Activated CD8-positive, alpha-beta T cell treated with anti-CD3 and anti-CD28 coated beads, Interleukin-2, amount 10 ng/mL, durations not matched to agents 7 days and 5 days (primary cell): Measurements from ENCODE around the gene ERCC2. TPM values are rescaled to one million over a fixed set of nuclear protein-coding genes. Genes with fewer than 3 reads are reported as not detected.
"Not testable (repeated sequence)": the region's sequence is repeated elsewhere in the genome, so short reads cannot be mapped to it uniquely, and the experiment has no call there.

ENCODE experiments used
- ATAC-seq: fragments of 150-1000 bp; cut with Tn5 transposase; one replicate; pipeline ENCODE4 v1.10.0; 2021; ENCODE audit warnings: moderate library complexity
- CTCF ChIA-PET: fragments of 350-600 bp; sonication (Branson Sonifier 250); formaldehyde crosslinking; loops from one replicate; lab custom pipeline; 2021; ENCODE audit warnings: antibody characterized with exemption; lab: Charles Lee
- POLR2A ChIA-PET: fragments of 350-600 bp; sonication (Branson Sonifier 250); formaldehyde crosslinking; loops from one replicate; lab custom pipeline; 2021; ENCODE audit warnings: antibody characterized with exemption; lab: Charles Lee
- DNase-seq: peaks from one replicate; pipeline ENCODE4 v3.0.0-alpha.2; 2020
- H3K27ac Mint-ChIP-seq: one replicate; pipeline ENCODE4 v1.8.0; 2021; ENCODE audit warnings: mild to moderate bottlenecking, mixed read lengths
- H3K27me3 Mint-ChIP-seq: one replicate; pipeline ENCODE4 v1.8.0; 2021; ENCODE audit warnings: low read depth, mixed read lengths
- H3K36me3 Mint-ChIP-seq: one replicate; pipeline ENCODE4 v1.8.0; 2021; ENCODE audit warnings: low read depth, mixed read lengths
- H3K4me1 Mint-ChIP-seq: one replicate; pipeline ENCODE4 v1.8.0; 2021; ENCODE audit warnings: low read depth, mixed read lengths
- H3K4me3 Mint-ChIP-seq: one replicate; pipeline ENCODE4 v1.8.0; 2021; ENCODE audit warnings: mild to moderate bottlenecking, mixed read lengths
- H3K9me3 Mint-ChIP-seq: one replicate; pipeline ENCODE4 v1.8.0; 2022; ENCODE audit warnings: mixed read lengths; ENCODE audit not compliant: insufficient read depth
- total RNA-seq, 2 experiments: library from RNA; stranded (reverse); gene quantifications; one replicate each; pipeline ENCODE4 v1.2.3, GENCODE V29; 2021

Gene ERCC2
- total RNA-seq, 2 experiments from 2014 or later, result 23.7 to 24.4 TPM

DNA sequence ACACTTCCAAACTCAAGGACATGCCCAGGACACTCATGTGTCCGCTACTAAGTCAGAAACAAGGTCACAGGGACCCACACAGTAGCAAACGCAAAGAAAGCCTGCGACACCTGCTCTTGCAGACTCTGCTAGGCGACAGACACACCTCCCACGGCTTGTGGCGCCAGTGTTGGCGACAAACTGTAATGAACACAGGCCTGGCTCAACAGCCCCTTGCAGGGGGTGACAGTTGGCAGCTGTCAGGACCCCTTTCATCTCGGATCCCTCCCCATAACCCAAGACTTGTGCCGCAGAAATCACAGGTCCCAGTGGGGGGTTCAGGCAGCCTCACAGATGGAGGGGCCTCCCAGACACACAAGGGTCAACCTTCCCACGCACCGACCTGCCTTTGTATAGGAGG is 48.1 kb downstream of the ERCC2 start:
- H3K27me3 Mint-ChIP-seq, result peaks cover 18% of the 10 kb centered on the region
- DNase-seq (no peak), ATAC-seq (no peak)
- no peak overlapping the region for H3K27ac Mint-ChIP-seq
- H3K9me3 Mint-ChIP-seq, result no peaks in the 10 kb centered on the region
- peaks cover 3% of the 10 kb centered on the region for H3K4me1 Mint-ChIP-seq
- H3K4me3 Mint-ChIP-seq, result no peak overlapping the region
- ChIA-PET CTCF (no interaction called here), POLR2A (no interaction called here)
- H3K36me3 Mint-ChIP-seq, result no peaks in the 10 kb centered on the region

DNA sequence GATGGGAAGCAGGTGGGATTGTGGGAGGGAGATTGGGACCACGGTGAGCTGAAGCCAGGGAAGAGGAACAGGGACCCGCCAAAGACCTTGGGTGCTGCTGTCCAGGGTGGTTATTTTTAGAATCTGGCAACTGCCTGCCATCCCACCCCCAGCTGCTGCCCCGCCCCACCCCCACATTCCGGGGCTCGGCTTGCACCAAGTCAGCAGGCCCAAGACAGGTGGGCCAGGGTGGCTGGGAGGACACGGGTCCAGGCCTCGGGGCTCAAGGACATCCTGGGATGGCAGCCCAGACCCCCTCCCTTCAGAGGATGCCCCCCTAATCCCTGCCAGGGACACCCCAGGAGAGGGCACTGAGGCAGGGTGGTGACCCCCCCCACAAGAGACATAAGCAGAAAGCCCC is 48.5 kb downstream of the ERCC2 start:
- Mint-ChIP-seq H3K27ac (no peak overlapping the region), H3K36me3 (no peaks in the 10 kb centered on the region), H3K9me3 (no peaks in the 10 kb centered on the region), H3K27me3 (peaks cover 18% of the 10 kb centered on the region), H3K4me1 (peaks cover 3% of the 10 kb centered on the region), H3K4me3 (no peak overlapping the region)
- ChIA-PET POLR2A (no interaction called here), CTCF (no interaction called here)
- no peak for DNase-seq
- no peak for ATAC-seq

DNA sequence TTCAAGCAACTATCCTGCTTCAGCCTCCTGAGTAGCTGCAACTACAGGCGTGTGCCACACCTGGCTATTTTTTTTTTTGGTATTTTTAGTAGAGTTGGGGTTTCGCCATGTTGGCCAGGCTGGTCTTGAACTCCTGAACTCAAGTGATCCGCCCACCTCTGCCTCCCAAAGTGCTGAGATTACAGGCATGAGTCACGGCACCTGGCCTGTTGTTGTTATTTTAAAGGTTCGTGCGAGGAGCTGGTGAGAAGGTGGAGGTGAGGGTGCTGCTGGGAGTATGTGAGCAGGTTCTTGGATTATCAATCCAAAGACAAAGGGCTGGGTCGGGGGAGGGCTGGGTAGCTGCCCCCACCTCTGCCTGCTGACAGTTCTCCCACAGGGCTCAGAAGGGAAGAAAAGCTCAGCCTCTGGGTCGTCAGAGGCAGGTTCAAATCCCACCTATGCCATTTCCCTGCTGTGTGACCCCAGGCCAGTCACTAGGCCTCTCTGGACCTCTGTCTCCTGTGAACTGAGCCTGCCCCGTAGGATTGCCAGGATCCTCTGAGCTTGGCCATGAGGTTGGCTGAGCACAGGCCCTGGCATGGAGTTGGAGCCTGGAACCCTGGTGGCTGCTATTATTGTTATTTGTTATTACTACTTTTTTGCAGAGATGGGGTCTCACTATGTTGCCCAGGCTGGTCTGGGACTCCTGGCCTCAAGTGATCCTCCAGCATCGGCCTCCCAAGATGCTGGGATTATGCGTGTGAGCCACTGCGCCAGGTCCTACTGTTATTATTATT is 49.2 kb downstream of the ERCC2 start:
- peaks cover 20% of the 10 kb centered on the region for H3K27me3 Mint-ChIP-seq
- no peak overlapping the region for H3K4me3 Mint-ChIP-seq
- H3K9me3 Mint-ChIP-seq, result no peaks in the 10 kb centered on the region
- ChIA-PET CTCF (no interaction called here), POLR2A (no interaction called here)
- DNase-seq, result no peak
- no peak for ATAC-seq
- peaks cover under 1% of the 10 kb centered on the region for H3K4me1 Mint-ChIP-seq
- no peaks in the 10 kb centered on the region for H3K36me3 Mint-ChIP-seq
- H3K27ac Mint-ChIP-seq, result no peak overlapping the region

DNA sequence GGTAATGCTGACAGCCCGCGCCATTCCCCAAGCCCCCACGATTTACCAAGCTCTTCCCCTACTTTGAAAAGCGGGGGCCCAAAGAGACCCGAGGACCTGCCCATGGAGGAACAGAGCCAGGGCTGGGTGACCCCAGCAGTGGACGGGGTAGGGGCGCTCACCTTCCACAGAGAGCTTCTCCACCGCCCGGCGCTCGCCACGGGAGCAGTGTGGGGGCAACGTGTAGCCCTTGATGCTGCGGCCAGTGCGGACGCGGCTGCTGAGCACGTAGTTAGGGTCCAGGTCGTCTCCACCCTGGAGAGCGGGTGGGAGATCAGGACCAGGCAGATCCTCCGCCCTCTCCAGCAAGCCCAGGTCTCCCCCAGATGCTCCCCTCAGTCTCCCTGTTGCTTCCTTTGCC is 55.1 kb downstream of the ERCC2 start:
- peaks cover 19% of the 10 kb centered on the region for H3K27me3 Mint-ChIP-seq
- POLR2A ChIA-PET, result no interaction called here
- no peaks in the 10 kb centered on the region for H3K9me3 Mint-ChIP-seq
- CTCF ChIA-PET, result no interaction called here
- no peaks in the 10 kb centered on the region for H3K36me3 Mint-ChIP-seq
- no peak overlapping the region for H3K27ac Mint-ChIP-seq
- H3K4me1 Mint-ChIP-seq, result peaks cover 2% of the 10 kb centered on the region
- DNase-seq (no peak), ATAC-seq (no peak)
- H3K4me3 Mint-ChIP-seq, result no peak overlapping the region

DNA sequence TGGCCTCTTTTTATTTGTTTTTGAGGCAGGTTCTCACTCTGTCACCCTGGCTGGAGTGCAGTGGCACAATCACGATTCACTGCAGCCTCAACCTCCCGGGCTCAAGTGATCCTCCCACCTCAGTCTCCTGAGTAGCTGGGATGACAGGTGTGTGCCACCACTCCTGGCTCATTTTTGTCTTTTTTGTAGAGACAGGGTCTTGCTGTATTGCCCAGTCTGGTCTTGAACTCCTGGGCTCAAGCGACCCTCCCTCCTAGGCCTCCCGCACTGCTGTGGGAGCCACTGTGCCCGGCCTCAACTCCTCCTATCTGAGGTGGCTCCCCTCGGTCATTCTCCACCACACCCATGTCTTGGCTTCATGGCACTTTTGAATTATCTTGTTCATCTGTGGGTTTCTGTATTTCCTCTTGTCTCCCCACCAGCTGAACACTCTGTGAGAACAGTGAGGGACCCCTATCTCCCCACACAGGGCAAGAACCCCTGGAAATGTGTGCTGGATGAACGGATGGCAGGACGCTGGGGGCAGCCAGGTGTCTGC is 55.6 kb downstream of the ERCC2 start:
- ChIA-PET CTCF (no interaction called here), POLR2A (no interaction called here)
- H3K27ac Mint-ChIP-seq, result no peak overlapping the region
- H3K4me3 Mint-ChIP-seq, result no peak overlapping the region
- H3K4me1 Mint-ChIP-seq, result peaks cover 2% of the 10 kb centered on the region
- H3K9me3 Mint-ChIP-seq, result no peaks in the 10 kb centered on the region
- peaks cover 19% of the 10 kb centered on the region for H3K27me3 Mint-ChIP-seq
- ATAC-seq (no peak), DNase-seq (no peak)
- H3K36me3 Mint-ChIP-seq, result no peaks in the 10 kb centered on the region

DNA sequence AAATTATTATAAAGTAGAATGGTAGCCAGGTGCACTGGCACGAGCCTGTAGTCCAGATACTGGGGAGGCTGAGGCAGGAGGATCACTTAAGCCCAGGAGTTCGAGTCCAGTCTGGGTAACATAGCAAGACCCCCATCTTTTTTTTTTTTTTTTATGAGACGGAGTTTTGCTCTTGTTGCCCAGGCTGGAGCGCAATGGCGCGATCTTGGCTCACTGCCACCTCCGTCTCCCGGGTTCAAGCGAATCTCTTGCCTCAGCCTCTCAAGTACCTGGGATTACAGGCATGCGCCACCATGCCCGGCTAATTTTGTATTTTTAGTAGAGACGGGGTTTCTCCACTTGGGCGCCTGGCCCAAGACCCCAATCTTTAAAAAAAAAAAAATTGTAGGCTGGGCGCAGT is 58.1 kb downstream of the ERCC2 start:
- H3K9me3 Mint-ChIP-seq, H3K36me3 Mint-ChIP-seq, CTCF ChIA-PET, H3K4me3 Mint-ChIP-seq, H3K4me1 Mint-ChIP-seq, H3K27ac Mint-ChIP-seq, DNase-seq, POLR2A ChIA-PET, ATAC-seq: not testable (repeated sequence)
- peaks cover 13% of the 10 kb centered on the region for H3K27me3 Mint-ChIP-seq

DNA sequence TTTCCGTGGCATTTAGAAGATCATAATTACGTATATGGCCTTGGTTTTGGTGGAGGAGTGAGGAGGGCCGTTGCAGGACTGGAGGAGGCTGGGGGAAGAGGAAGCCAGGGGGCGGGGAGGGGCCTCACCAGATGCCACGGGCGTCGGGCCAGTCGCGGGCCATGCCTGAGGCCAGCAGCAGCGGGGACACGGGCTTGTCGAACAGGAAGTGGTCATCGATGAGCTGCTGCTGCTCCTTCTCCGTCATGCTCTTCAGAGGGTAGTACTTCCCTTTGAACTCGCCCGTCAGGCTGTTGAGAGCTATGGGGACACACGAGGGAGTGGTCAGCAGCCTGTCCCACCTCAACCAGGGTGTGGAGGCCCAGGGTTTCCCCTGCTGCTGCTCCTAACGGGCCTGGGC is 58.8 kb downstream of the ERCC2 start:
- Mint-ChIP-seq H3K4me3 (no peak overlapping the region), H3K27me3 (peaks cover 13% of the 10 kb centered on the region), H3K27ac (no peak overlapping the region), H3K4me1 (peaks cover 2% of the 10 kb centered on the region), H3K9me3 (no peaks in the 10 kb centered on the region), H3K36me3 (no peaks in the 10 kb centered on the region)
- no peak for ATAC-seq
- ChIA-PET CTCF (no interaction called here), POLR2A (no interaction called here)
- DNase-seq, result no peak

DNA sequence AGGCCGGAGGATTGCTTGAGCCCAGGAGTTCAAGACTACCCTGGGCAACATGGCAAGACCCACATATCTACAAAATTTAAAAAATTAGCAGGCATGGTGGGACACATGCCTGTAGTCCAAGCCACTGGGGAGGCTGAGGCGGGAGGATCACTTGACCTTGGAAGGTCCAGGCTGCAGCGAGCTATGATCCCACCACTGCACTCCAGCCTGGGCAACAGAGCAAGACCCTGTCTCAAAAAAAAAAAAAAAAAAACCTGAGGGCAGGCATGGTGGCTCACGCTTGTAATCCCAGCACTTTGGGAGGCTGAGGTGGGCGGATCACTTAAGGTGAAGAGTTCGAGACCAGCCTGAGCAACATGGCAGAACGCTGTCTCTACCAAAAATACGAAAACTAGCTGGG is 61.1 kb downstream of the ERCC2 start:
- DNase-seq, CTCF ChIA-PET, ATAC-seq, POLR2A ChIA-PET, H3K4me1 Mint-ChIP-seq, H3K27me3 Mint-ChIP-seq, H3K27ac Mint-ChIP-seq, H3K36me3 Mint-ChIP-seq, H3K9me3 Mint-ChIP-seq, H3K4me3 Mint-ChIP-seq: not testable (repeated sequence)

DNA sequence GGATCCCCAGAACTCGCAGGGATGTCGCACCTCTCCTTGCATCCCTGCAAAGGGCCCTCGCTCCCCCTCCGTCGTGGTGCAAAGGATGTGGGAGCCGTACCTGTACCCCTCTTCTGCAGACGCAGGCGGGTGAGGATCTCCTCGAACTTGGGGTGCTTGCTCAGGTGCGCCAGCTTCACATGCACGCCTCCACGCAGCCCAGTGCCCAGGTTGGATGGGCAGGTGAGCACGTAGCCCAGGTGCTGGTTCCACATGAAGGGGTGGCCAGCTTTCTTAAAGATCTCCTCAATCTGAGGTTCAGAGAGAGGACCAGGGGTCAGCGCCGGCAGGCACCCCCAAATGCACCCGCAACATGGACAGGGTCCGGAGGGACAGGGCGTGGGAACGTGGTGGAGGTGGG is 63.0 kb downstream of the ERCC2 start:
- ATAC-seq (no peak), DNase-seq (no peak)
- H3K27me3 Mint-ChIP-seq, result no peaks in the 10 kb centered on the region
- H3K4me3 Mint-ChIP-seq, result no peak overlapping the region
- peaks cover 2% of the 10 kb centered on the region for H3K4me1 Mint-ChIP-seq
- no peaks in the 10 kb centered on the region for H3K36me3 Mint-ChIP-seq
- no peak overlapping the region for H3K27ac Mint-ChIP-seq
- CTCF ChIA-PET, result no interaction called here
- POLR2A ChIA-PET, result no interaction called here
- no peaks in the 10 kb centered on the region for H3K9me3 Mint-ChIP-seq

DNA sequence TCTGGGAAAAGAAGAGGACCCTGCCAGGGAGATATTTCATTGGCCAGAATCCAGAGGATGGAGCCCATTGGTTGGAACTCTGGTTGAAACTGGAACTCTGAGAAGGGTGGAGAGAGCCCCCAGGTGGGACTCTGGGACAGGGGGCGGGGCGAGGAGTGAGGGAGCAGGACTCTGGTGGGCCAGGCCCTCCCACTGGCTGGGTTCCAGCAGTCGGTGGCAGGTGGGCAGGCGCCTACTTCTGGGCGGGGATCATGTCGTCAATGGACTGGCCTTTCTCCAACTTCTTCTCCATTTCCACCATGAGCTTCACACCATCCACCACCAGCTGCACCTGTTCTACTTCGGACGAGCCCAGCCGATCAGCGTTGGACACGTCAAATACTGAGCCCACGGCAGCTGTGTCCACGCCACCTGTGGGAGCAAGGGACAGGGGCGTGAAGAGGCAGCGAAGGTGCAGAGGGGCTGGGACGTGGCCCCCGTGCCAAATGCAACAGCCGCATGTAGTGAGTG is 63.8 kb downstream of the ERCC2 start:
- H3K9me3 Mint-ChIP-seq, result no peaks in the 10 kb centered on the region
- no peak overlapping the region for H3K27ac Mint-ChIP-seq
- H3K4me3 Mint-ChIP-seq, result no peak overlapping the region
- H3K36me3 Mint-ChIP-seq, result no peaks in the 10 kb centered on the region
- ATAC-seq, result no peak
- ChIA-PET POLR2A (no interaction called here), CTCF (no interaction called here)
- peaks cover 2% of the 10 kb centered on the region for H3K4me1 Mint-ChIP-seq
- H3K27me3 Mint-ChIP-seq, result no peaks in the 10 kb centered on the region
- DNase-seq, result no peak

DNA sequence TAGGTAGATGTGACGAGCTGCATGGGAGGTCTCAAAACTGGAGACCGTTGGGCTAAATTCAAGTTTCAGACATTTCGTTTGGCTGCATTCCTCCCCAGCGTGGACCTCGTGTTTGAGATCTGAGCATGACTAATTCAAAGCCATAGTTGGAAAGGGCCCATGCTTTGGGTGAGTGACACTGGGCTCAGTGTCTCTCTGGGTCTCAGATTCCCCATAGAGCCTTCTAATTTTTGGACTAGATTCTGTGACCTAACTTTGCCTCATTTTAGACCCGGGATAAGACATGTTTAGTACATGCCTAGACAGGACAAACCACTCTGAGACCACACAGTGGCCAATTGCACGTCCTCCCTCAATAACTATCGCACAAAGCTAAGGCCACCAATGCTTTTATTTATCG is 64.3 kb downstream of the ERCC2 start:
- H3K27me3 Mint-ChIP-seq, result no peaks in the 10 kb centered on the region
- no peak overlapping the region for H3K4me3 Mint-ChIP-seq
- H3K4me1 Mint-ChIP-seq, result no peaks in the 10 kb centered on the region
- H3K36me3 Mint-ChIP-seq, result no peaks in the 10 kb centered on the region
- ChIA-PET CTCF (no interaction called here), POLR2A (no interaction called here)
- H3K27ac Mint-ChIP-seq, result no peak overlapping the region
- ATAC-seq, result no peak
- no peak for DNase-seq
- H3K9me3 Mint-ChIP-seq, result no peaks in the 10 kb centered on the region

DNA sequence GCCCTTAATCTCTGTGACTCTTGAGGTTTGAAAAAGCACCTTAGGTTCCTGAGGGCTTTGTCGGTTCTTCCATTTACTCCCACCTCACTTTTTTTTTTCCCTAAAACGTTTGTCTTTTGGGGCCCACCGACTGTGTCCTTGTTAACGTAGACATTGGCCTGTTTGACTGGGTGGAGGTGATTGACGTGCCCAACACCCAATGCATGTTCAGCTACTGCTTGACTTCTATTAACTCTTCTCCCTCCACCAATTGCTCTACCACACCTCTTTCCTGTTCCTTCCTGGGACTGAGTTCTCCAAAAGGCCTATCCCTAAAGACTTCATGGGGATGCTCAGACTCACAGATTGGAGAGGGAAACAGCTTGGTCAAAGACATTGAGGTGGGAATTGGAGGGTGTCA is 65.0 kb downstream of the ERCC2 start:
- no peak overlapping the region for H3K27ac Mint-ChIP-seq
- ChIA-PET CTCF (no interaction called here), POLR2A (no interaction called here)

More for the DNA sequence above, 65.0 kb downstream of the ERCC2 start:
- no peak for DNase-seq
- Mint-ChIP-seq H3K27me3 (no peaks in the 10 kb centered on the region), H3K36me3 (no peaks in the 10 kb centered on the region), H3K4me3 (no peak overlapping the region), H3K4me1 (no peaks in the 10 kb centered on the region), H3K9me3 (no peaks in the 10 kb centered on the region)
- no peak for ATAC-seq
